SK-N-SH treated with all-trans-retinoic acid at 6 μM for 48 hours (cell line): ENCODE results near the gene ST3GAL4.

Experiments used
- ARNTL ChIP-seq: fragments of 450-650 bp; formaldehyde crosslinking; IDR thresholded peaks from 2 replicates; pipeline ENCODE4 v1.5.0; 2020; ENCODE audit warnings: low read depth, mild to moderate bottlenecking, moderate library complexity, borderline replicate concordance
- GLIS3 ChIP-seq: fragments of 250-450 bp; sonication (Bioruptor Pico); IDR thresholded peaks from 2 replicates; pipeline ENCODE4 v1.5.0; 2020; ENCODE audit warnings: mild to moderate bottlenecking, moderate library complexity
- ISL1 ChIP-seq: fragments of 250-450 bp; sonication (Bioruptor Pico); IDR thresholded peaks from 2 replicates; pipeline ENCODE4 v2.1.2; 2022; ENCODE audit warnings: mild to moderate bottlenecking, moderate library complexity
- PPARA ChIP-seq: fragments of 250-450 bp; sonication (Bioruptor Pico); IDR thresholded peaks from 2 replicates; pipeline ENCODE4 v1.5.0; 2020; ENCODE audit warnings: mild to moderate bottlenecking, borderline replicate concordance
- RARB ChIP-seq: fragments of 250-450 bp; sonication (Bioruptor Pico); IDR thresholded peaks from 2 replicates; pipeline ENCODE4 v1.8.0; 2021; ENCODE audit warnings: mild to moderate bottlenecking, moderate library complexity
- TCF4 ChIP-seq: fragments of 250-450 bp; sonication (Bioruptor Pico); IDR thresholded peaks from 2 replicates; pipeline ENCODE4 v1.8.0; 2021; ENCODE audit warnings: mild to moderate bottlenecking, moderate library complexity, borderline replicate concordance
- TF ChIP-seq, protein P1 (sequence below): fragments of 250-450 bp; sonication (Bioruptor Pico); IDR thresholded peaks from 2 replicates; pipeline ENCODE4 v1.5.1; 2020; ENCODE audit warnings: low read depth, mild to moderate bottlenecking, moderate library complexity
- TF ChIP-seq, protein P2 (sequence below): fragments of 250-450 bp; sonication (Bioruptor Pico); IDR thresholded peaks from 2 replicates; pipeline ENCODE4 v1.8.0; 2020; ENCODE audit warnings: mild to moderate bottlenecking, moderate library complexity, borderline replicate concordance

DNA sequence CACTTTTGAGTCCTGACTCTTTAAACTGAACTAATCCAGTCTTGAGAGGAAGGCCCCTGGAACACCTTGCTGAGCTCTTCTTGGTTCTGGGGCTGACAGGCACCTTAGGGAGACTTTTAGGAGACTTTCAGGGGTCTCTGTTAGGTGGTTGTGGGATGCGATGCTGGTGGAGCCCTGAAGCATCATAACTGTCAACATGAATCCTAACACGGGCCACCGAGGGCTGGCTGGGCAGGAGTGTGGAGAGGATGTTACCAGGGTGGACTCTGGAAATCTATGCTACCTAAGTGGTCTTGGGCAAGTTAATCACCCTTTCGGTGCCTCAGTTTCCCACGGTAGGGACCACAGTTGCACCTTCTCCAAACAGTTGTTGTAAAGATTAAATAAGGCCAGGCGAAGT is 106.5 kb downstream of the ST3GAL4 start:
- TF ChIP-seq PPARA (CRISPR knock-in tag), result no peak
- no peak for TF ChIP-seq ARNTL
- no peak for TF ChIP-seq TCF4 (CRISPR knock-in tag)
- no peak for TF ChIP-seq ISL1 (CRISPR knock-in tag)
- TF ChIP-seq, protein P1, sequence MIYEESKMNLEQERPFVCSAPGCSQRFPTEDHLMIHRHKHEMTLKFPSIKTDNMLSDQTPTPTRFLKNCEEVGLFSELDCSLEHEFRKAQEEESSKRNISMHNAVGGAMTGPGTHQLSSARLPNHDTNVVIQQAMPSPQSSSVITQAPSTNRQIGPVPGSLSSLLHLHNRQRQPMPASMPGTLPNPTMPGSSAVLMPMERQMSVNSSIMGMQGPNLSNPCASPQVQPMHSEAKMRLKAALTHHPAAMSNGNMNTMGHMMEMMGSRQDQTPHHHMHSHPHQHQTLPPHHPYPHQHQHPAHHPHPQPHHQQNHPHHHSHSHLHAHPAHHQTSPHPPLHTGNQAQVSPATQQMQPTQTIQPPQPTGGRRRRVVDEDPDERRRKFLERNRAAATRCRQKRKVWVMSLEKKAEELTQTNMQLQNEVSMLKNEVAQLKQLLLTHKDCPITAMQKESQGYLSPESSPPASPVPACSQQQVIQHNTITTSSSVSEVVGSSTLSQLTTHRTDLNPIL (CRISPR knock-in tag), result no peak
- TF ChIP-seq GLIS3 (CRISPR knock-in tag), result no peak
- TF ChIP-seq, protein P2, sequence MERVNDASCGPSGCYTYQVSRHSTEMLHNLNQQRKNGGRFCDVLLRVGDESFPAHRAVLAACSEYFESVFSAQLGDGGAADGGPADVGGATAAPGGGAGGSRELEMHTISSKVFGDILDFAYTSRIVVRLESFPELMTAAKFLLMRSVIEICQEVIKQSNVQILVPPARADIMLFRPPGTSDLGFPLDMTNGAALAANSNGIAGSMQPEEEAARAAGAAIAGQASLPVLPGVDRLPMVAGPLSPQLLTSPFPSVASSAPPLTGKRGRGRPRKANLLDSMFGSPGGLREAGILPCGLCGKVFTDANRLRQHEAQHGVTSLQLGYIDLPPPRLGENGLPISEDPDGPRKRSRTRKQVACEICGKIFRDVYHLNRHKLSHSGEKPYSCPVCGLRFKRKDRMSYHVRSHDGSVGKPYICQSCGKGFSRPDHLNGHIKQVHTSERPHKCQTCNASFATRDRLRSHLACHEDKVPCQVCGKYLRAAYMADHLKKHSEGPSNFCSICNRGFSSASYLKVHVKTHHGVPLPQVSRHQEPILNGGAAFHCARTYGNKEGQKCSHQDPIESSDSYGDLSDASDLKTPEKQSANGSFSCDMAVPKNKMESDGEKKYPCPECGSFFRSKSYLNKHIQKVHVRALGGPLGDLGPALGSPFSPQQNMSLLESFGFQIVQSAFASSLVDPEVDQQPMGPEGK (CRISPR knock-in tag), result no peak
- no peak for TF ChIP-seq RARB (CRISPR knock-in tag)
